Measurements from ENCODE around the gene SMARCE1.

Gene SMARCE1

GRCh38 chr17:40645943-40646342 lies 1.7 kb downstream of the SMARCE1 start:
- no peak for DNase-seq (ENCODE audit: low read depth)

GRCh38 chr17:40645291-40645690 lies 2.3 kb downstream of the SMARCE1 start:
- DNase-seq (ENCODE audit: low read depth), result no peak

- no peak for DNase-seq (ENCODE audit: low read depth)
Observed at GRCh38 chr17:40637931-40638330, 9.7 kb downstream of the SMARCE1 start.

DNA sequence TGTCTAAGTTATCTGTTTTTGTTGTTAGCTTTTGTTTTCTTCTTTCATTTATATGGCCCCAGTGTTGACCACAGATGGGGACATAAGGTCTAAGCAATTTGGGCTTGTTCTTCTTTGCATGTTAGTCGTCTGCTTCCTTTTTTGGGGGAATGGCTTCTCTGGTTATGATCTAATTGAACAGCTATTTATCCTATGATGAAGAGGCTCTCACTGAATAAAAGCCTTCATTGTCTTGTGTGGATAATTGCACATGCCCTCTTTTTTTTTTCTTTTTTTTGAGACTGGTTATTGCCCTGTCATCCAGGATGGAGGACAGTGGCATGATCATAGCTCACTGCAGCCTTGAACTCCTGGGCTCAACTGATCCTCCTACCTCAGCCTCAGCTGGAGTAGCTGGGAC lies 13.7 kb downstream of the SMARCE1 start:
- no peak for DNase-seq (ENCODE audit: low read depth)

DNA sequence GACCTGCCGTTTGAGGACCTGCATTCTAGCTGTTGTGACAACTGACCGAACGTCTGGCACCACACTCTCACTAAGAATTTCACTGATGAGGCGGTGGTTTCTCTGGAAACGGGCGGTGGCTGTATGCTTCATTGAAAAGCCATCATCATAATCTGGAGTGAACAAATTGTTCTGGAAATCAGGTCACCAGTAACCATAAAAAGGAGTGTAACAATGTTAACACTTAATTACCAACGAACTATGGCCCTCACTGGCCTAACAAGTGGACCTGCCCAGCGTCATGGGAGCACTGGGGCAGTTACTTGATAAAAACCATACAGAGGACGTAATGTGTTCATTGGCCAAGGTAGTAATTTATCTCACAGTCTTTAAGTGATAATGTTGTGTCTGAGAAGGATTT lies 15.4 kb downstream of the SMARCE1 start:
- no peak for DNase-seq (ENCODE audit: low read depth)

DNA sequence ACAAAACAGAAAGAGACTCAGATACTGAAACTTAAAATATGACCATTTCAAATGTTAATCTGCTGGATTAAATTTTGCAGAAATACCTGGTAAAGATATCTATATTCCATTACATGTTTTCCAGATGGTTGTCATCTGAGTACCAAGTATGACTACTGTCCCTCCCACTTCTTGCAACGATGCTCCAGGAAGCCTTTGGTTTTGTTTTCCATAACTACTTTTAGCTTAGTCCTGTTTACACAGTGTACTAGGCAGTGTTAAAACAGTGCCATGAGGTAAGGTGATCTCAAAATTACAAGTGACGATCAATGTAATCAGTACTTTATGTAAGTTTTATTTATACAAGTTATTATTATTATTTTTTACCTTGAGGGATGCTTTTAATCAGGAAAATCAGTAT lies 17.8 kb downstream of the SMARCE1 start:
- DNase-seq (ENCODE audit: low read depth), result no peak

DNA sequence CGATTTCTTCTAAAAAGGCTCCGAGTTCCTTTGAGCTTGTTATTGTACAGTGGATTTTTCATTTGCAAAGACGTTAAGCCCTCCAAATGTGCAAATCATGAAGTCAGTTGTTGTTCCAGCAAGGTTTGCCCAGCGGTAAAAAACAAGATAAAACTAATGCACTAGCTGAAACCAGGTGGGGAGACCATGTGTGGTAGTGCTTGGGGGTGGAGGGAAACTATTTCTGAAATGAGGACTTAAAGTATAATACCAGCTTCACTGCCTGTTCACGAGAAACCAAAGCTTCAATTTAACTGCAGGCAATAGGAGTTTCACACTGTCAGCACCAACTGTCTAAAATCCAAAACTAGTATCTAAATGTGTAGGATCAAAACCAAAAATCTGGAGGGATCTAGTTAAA lies 22.3 kb downstream of the SMARCE1 start:
- no peak for DNase-seq (ENCODE audit: low read depth)

DNA sequence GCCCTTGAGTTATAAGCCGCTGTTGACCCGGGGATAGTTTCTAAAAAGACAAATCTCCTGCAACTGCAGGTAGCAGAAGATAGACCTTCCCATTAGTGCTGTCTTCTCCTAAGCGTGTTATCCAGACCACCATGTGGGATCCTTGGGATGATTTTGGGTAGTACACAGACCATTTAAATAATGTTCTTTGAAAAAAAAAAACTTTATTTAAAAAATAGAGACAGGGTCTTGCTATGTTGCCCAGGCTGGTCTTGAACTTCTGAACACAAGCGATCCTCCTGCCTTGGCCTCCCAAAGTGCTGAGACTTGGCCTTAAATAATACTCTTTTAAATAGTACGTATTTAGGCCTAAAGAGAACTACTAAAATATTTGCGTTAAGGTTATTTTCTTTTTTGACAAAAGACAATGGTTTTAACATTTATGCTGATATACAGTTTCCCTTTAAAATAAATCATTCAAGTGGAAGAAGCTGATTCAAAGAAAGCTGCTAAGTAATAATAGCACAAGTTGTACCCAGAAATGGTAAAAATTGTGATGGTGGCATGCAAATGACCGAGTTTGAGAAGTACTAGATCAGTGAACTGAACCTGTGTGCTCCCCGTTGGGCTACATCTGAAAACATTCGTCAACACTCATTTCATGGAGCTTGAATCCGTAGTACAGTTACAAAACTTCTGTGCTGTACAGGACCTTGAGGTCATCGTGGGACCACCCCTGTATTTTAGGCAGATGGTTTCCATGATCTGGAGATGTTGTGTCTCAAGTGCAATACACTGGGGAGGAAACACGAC lies 24.0 kb downstream of the SMARCE1 start:
- DNase-seq (ENCODE audit: low read depth), result no peak

DNA sequence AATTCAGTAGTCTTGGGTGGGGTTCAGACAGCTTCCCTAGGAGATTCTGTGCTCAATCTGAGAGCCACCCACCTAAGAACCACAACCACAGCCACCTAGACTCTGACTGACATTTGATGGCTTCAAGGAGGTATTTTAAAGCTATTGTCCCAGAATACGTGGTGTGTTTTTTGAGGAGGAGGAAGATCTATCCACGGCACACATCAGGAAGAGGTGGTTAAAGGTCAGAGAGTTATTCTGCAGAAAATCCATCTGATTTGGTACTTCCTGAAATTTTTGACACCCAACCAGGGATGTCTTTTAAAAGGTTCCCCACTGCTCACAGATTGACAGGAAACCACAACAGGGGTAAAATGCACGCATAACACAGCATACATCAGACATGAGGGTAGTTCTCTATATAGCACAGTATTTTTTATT lies 25.1 kb downstream of the SMARCE1 start:
- no peak for DNase-seq (ENCODE audit: low read depth)

- DNase-seq (ENCODE audit: low read depth), result no peak
Observed at GRCh38 chr17:40621578-40621977, 26.0 kb downstream of the SMARCE1 start.

- no peak for DNase-seq (ENCODE audit: low read depth)
Observed at GRCh38 chr17:40621019-40621418, 26.6 kb downstream of the SMARCE1 start.

- DNase-seq (ENCODE audit: low read depth), result no peak
Observed at GRCh38 chr17:40618754-40619625, 28.6 kb downstream of the SMARCE1 start.

- no peak for DNase-seq (ENCODE audit: low read depth)
Observed at GRCh38 chr17:40617678-40618240, 29.9 kb downstream of the SMARCE1 start.

DNA sequence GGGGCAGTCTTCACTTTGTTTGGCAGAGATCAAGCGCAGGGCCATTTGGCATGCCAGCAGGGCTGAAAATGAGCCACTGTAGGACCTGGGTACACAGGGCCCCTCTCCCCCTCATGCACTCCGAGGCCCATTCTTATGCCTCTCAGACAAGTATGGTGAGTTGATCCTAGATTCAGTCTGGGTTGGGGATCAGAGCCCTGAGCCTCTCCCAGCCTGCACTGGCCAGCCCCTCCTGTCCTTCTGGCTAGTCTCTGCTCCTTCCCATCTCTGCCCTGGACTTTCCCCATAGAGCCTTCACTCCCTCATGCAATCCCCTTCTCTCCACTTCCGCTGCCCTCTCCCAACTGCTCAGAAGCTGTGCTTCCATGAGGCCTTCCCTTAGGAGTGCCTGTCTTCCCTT lies 31.0 kb downstream of the SMARCE1 start:
- no peak for DNase-seq (ENCODE audit: low read depth)

- no peak for DNase-seq (ENCODE audit: low read depth)
Observed at GRCh38 chr17:40615841-40616476, 31.7 kb downstream of the SMARCE1 start.

DNA sequence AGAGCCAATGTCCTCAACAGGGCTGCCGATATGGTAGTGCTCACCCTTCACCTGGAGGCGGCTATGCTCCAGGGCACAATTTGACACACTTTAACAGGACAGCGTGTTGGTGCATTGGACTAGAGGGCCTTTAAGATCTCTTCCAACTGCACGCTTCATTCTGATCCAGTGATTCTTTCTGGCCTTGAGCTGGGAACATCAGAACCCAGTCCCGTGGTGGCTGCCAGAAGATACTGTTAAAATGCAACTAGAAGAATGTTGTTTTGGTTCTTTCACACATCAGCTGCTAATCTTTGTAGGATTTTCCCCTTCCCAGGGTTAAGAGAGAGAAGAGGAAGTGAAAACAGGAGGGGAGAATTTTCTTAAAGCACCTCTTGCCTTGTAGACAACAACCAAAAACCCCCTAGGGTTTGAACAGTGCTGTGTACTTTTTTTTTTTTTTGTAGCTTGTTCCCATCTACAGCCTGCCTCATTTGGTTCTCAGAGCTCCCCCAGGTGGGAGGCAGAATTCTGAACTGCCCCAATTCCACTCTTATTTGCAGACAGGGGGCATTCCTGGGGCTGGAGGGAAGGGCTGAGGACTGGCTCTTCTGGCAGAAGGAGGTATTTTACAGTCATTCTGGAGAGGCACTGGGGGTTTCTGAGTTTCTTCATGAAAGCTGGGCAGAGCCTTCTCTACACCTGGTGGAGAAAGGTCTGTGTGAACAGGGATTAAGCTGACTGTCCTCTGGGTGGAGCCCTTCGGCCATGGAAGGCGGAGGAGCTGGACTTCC lies 32.4 kb downstream of the SMARCE1 start:
- no peak for DNase-seq (ENCODE audit: low read depth)

DNA sequence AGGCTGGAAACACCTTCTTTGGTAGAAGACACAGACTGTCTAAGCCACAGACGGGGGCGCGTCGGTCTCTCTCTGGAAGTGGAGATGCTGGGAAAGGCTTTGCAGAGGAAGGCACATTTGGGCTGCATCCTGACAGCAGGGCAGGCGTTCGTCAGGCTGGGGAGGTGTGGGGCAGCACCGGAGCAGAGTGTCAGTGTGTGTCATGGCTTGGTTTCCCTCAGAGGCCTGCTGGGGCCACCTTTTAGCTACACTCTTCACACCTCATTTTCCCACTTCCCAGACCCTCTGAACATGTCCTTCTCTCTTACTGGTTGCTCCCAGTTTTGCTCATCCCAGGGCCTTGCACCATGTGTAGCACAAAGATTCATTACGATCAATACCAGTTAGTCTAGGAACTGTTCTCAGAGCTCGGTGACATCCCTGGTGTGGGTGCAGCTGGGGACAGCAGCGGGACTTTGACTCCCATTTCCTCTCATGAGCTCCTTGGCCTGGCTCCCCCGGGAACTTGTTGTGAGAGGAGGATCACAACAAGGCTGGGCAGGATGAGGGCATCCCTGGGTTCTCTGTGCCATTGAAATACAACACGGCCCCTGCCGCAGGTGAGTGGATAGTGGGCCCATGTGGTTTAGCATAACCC lies 33.1 kb downstream of the SMARCE1 start:
- DNase-seq (ENCODE audit: low read depth), result no peak

- no peak for DNase-seq (ENCODE audit: low read depth)
Observed at GRCh38 chr17:40613467-40614154, 34.0 kb downstream of the SMARCE1 start.

- no peak for DNase-seq (ENCODE audit: low read depth)
Observed at GRCh38 chr17:40612599-40613244, 34.9 kb downstream of the SMARCE1 start.

DNA sequence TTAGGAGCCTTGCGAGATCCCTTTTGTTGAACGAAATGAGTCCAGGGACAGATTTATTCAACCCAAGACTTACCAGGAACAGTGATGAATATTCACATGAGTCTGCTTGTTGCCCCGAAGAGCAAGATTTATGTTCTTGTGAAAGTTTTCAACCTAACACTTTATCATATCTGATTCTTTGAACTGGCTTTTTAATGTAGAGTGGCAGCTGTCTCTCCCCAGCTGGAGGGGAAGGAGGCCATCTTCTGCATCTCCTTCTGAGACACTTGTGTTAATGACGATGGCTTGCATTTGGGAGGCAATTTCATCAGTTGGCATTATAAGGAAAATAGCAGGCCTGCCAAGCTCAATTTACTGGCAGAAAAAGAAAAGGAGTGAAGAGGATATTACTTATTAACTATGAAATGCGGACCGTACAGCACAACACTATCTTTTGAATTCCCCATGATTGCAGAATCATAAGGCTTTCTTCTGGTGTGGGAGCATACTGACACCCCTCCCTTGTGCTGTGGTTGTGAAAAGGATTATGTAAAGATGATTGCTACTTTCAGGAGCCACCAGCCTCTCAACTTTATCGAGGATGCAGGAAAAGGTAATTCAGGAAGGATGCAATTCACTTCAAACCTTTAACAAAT lies 35.7 kb downstream of the SMARCE1 start:
- DNase-seq (ENCODE audit: low read depth), result no peak
